HEK293 (cell line): Measurements from ENCODE around the gene LUC7L.
A peak's percentile ranks its signal among the peaks of the same experiment; 100 is the strongest.

Source experiments
- CTCF ChIA-PET: fragments of 350-600 bp; formaldehyde crosslinking; extraction: SDS; loops from one replicate; lab custom pipeline; 2021; ENCODE audit warnings: antibody characterized with exemption; lab: Yijun Ruan, JAX
- POLR2A ChIA-PET: fragments of 300-600 bp; formaldehyde crosslinking; extraction: SDS; loops from one replicate; lab custom pipeline; 2020; ENCODE audit warnings: antibody characterized with exemption, inconsistent platforms; lab: Yijun Ruan, JAX
- H3K27ac ChIP-seq: fragments of 200-500 bp; sonication (Bioruptor generic); 2 replicates; pipeline ENCODE4 v1.5.1; 2014; ENCODE audit warnings: low read depth, low read length, control low read depth, inconsistent platforms; ENCODE audit errors: extremely low read depth
- H3K36me3 ChIP-seq, 2 experiments: fragments of 200-500 bp in 1 of 2; sonication (Bioruptor generic) in 1 of 2; 1 replicate in 1 of 2; 2 replicates in 1 of 2; pipeline ENCODE4 v1.5.1; 2014 to 2017; ENCODE audit warnings: inconsistent platforms in 2 of 2, low read length in 2 of 2; ENCODE audit not compliant: control insufficient read depth in 2 of 2, insufficient read depth in 1 of 2
- H3K4me1 ChIP-seq: fragments of 200-500 bp; sonication (Bioruptor generic); 2 replicates; pipeline ENCODE4 v1.5.1; 2014; ENCODE audit warnings: mild to moderate bottlenecking, low read length, inconsistent platforms; ENCODE audit not compliant: control insufficient read depth, insufficient read depth
- H3K4me3 ChIP-seq: 2 replicates; pipeline ENCODE4 v1.5.1; 2011; ENCODE audit warnings: low read depth, mild to moderate bottlenecking, control low read depth, low read length, moderate library complexity
- H3K9me3 ChIP-seq: fragments of 200-500 bp; sonication (Bioruptor generic); 2 replicates; pipeline ENCODE4 v1.5.1; 2014; ENCODE audit warnings: low read depth, low read length, inconsistent platforms; ENCODE audit not compliant: control insufficient read depth, insufficient read depth
- GLIS1 ChIP-seq: fragments of 450-650 bp; formaldehyde crosslinking; IDR thresholded peaks from 2 replicates; pipeline ENCODE4 v1.5.1; 2016; ENCODE audit warnings: missing biosample characterization, missing genetic modification characterization
- HOXC10 ChIP-seq: sonication (generic); formaldehyde crosslinking; IDR thresholded peaks from 2 replicates; pipeline ENCODE4 v1.8.1; 2023; ENCODE audit warnings: mild to moderate bottlenecking, missing genetic modification reagents
- KLF1 ChIP-seq: fragments of 450-650 bp; formaldehyde crosslinking; IDR thresholded peaks from 2 replicates; pipeline ENCODE4 v1.5.1; 2016; ENCODE audit warnings: missing biosample characterization, missing genetic modification characterization
- MEIS1 ChIP-seq: sonication (generic); formaldehyde crosslinking; IDR thresholded peaks from 2 replicates; pipeline ENCODE4 v1.8.1; 2022; ENCODE audit warnings: missing genetic modification reagents, mild to moderate bottlenecking, borderline replicate concordance
- SALL2 ChIP-seq: fragments of 450-650 bp; formaldehyde crosslinking; IDR thresholded peaks from 2 replicates; pipeline ENCODE4 v1.5.0; 2017; ENCODE audit warnings: missing biosample characterization, mild to moderate bottlenecking, missing genetic modification characterization, borderline replicate concordance
- SETDB1 ChIP-seq: IDR thresholded peaks from one replicate; pipeline ENCODE4 v1.6.1; 2017; ENCODE audit warnings: mild to moderate bottlenecking, low read length, moderate library complexity, mixed read lengths; ENCODE audit not compliant: insufficient read length
- ZBTB1 ChIP-seq: fragments of 450-650 bp; formaldehyde crosslinking; IDR thresholded peaks from 2 replicates; pipeline ENCODE4 v1.5.1; 2016; ENCODE audit warnings: missing biosample characterization, missing genetic modification characterization
- ZBTB20 ChIP-seq: fragments of 450-650 bp; formaldehyde crosslinking; IDR thresholded peaks from 2 replicates; pipeline ENCODE4 v1.5.1; 2016; ENCODE audit warnings: missing biosample characterization, missing genetic modification characterization
- ZNF132 ChIP-seq: fragments of 450-650 bp; formaldehyde crosslinking; IDR thresholded peaks from 2 replicates; pipeline ENCODE4 v1.5.1; 2017; ENCODE audit warnings: missing biosample characterization, missing genetic modification characterization, borderline replicate concordance
- ZNF146 ChIP-seq: fragments of 450-650 bp; formaldehyde crosslinking; IDR thresholded peaks from 2 replicates; pipeline ENCODE4 v1.5.1; 2016; ENCODE audit warnings: missing biosample characterization, missing genetic modification characterization
- ZNF23 ChIP-seq: fragments of 450-650 bp; formaldehyde crosslinking; IDR thresholded peaks from 2 replicates; pipeline ENCODE4 v1.5.1; 2016; ENCODE audit warnings: missing biosample characterization, missing genetic modification characterization, borderline replicate concordance
- ZNF324 ChIP-seq: fragments of 450-650 bp; formaldehyde crosslinking; IDR thresholded peaks from 2 replicates; pipeline ENCODE4 v1.5.1; 2016; ENCODE audit warnings: missing biosample characterization, missing genetic modification characterization
- ZNF394 ChIP-seq: fragments of 450-650 bp; formaldehyde crosslinking; IDR thresholded peaks from 2 replicates; pipeline ENCODE4 v1.5.1; 2016; ENCODE audit warnings: missing biosample characterization, missing genetic modification characterization, mild to moderate bottlenecking, moderate library complexity, borderline replicate concordance
- ZNF501 ChIP-seq: fragments of 450-650 bp; formaldehyde crosslinking; IDR thresholded peaks from 2 replicates; pipeline ENCODE4 v1.5.1; 2016; ENCODE audit warnings: missing biosample characterization, missing genetic modification characterization
- ZNF529 ChIP-seq: fragments of 450-650 bp; formaldehyde crosslinking; IDR thresholded peaks from 2 replicates; pipeline ENCODE4 v1.5.1; 2017; ENCODE audit warnings: missing genetic modification characterization, missing biosample characterization; ENCODE audit not compliant: insufficient replicate concordance
- ZNF549 ChIP-seq: fragments of 450-650 bp; IDR thresholded peaks from 2 replicates; pipeline ENCODE4 v1.5.1; 2018; ENCODE audit warnings: missing biosample characterization, missing genetic modification characterization, mild to moderate bottlenecking, inconsistent platforms, moderate library complexity
- ZNF561 ChIP-seq: fragments of 450-650 bp; IDR thresholded peaks from 2 replicates; pipeline ENCODE4 v1.5.1; 2018; ENCODE audit warnings: missing biosample characterization, missing genetic modification characterization, borderline replicate concordance
- ZNF600 ChIP-seq: fragments of 450-650 bp; formaldehyde crosslinking; IDR thresholded peaks from 2 replicates; pipeline ENCODE4 v1.5.1; 2016; ENCODE audit warnings: missing biosample characterization, missing genetic modification characterization
- ZNF610 ChIP-seq: fragments of 450-650 bp; formaldehyde crosslinking; IDR thresholded peaks from 2 replicates; pipeline ENCODE4 v1.5.1; 2016; ENCODE audit warnings: missing biosample characterization, missing genetic modification characterization, borderline replicate concordance
- ZNF658 ChIP-seq: fragments of 450-650 bp; formaldehyde crosslinking; IDR thresholded peaks from 2 replicates; pipeline ENCODE4; 2016; ENCODE audit warnings: missing biosample characterization, missing genetic modification characterization
- ZNF777 ChIP-seq: fragments of 450-650 bp; formaldehyde crosslinking; IDR thresholded peaks from 2 replicates; pipeline ENCODE4 v1.5.1; 2017; ENCODE audit warnings: missing biosample characterization, missing genetic modification characterization, borderline replicate concordance
- TF ChIP-seq, protein P1 (sequence below): fragments of 450-650 bp; formaldehyde crosslinking; IDR thresholded peaks from 2 replicates; pipeline ENCODE4 v1.5.1; 2016; ENCODE audit warnings: missing biosample characterization, missing genetic modification characterization

Gene LUC7L

GRCh38 chr16:169014-169413, 60.2 kb downstream of the LUC7L start:
- H3K27ac ChIP-seq = no peak overlapping the region
- H3K36me3 ChIP-seq = no peaks in the 10 kb centered on the region
- TF ChIP-seq MEIS1 (CRISPR knock-in tag) = no peak
- TF ChIP-seq GLIS1 (tag by site-specific recombination) = peak; percentile 43
- TF ChIP-seq, all 188 proteins: peak for 1
- no peak overlapping the region for H3K4me3 ChIP-seq
- H3K4me1 ChIP-seq = no peaks in the 10 kb centered on the region
- H3K9me3 ChIP-seq = no peaks in the 10 kb centered on the region
- CTCF ChIA-PET = no interaction called here
- POLR2A ChIA-PET = interaction anchor here (0.6 kb wide), 1 partner anchor 14 kb away, joined by 5 read pairs; no protein-coding TSS in a partner anchor

- Histone ChIP-seq H3K36me3 (no peaks in the 10 kb centered on the region), H3K27ac (no peak overlapping the region), H3K4me1 (no peaks in the 10 kb centered on the region), H3K9me3 (no peaks in the 10 kb centered on the region), H3K4me3 (no peak overlapping the region)
- TF ChIP-seq ZNF324 (tag by site-specific recombination) = no peak
- TF ChIP-seq, protein P1, sequence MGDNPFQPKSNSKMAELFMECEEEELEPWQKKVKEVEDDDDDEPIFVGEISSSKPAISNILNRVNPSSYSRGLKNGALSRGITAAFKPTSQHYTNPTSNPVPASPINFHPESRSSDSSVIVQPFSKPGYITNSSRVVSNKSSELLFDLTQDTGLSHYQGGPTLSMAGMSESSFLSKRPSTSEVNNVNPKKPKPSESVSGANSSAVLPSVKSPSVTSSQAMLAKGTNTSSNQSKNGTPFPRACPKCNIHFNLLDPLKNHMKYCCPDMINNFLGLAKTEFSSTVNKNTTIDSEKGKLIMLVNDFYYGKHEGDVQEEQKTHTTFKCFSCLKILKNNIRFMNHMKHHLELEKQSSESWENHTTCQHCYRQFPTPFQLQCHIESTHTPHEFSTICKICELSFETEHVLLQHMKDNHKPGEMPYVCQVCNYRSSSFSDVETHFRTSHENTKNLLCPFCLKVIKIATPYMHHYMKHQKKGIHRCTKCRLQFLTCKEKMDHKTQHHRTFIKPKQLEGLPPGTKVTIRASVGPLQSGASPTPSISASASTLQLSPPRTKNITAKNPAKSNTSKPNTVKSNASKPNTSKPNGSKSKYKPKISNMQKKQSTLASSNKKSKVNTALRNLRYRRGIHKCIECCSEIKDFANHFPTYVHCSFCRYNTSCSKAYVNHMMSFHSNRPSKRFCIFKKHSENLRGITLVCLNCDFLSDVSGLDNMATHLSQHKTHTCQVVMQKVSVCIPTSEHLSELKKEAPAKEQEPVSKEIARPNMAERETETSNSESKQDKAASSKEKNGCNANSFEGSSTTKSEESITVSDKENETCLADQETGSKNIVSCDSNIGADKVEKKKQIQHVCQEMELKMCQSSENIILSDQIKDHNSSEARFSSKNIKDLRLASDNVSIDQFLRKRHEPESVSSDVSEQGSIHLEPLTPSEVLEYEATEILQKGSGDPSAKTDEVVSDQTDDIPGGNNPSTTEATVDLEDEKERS = no peak
- no peak for TF ChIP-seq ZNF23 (tag by site-specific recombination)
- TF ChIP-seq ZBTB20 (tag by site-specific recombination) = no peak
- no peak for TF ChIP-seq ZNF549
- TF ChIP-seq ZNF777 = no peak
- TF ChIP-seq SALL2 = no peak
- no peak for TF ChIP-seq ZNF501 (tag by site-specific recombination)
- ChIA-PET CTCF (no interaction called here), POLR2A (no interaction called here)
Observed at GRCh38 chr16:168424-168823, 60.8 kb downstream of the LUC7L start.

GRCh38 chr16:167122-167690, 62.0 kb downstream of the LUC7L start:
- Histone ChIP-seq H3K9me3 (no peaks in the 10 kb centered on the region), H3K4me1 (no peaks in the 10 kb centered on the region), H3K27ac (no peak overlapping the region), H3K4me3 (no peak overlapping the region), H3K36me3 (no peaks in the 10 kb centered on the region)
- CTCF ChIA-PET = no interaction called here
- POLR2A ChIA-PET = no interaction called here
- TF ChIP-seq ZNF610 (tag by site-specific recombination) (no peak), ZBTB1 (tag by site-specific recombination) (no peak), ZNF529 (no peak), ZNF501 (tag by site-specific recombination) (no peak), ZNF658 (tag by site-specific recombination) (no peak), SETDB1 (no peak), ZNF561 (tag by site-specific recombination) (no peak), ZNF146 (tag by site-specific recombination) (no peak), HOXC10 (CRISPR knock-in tag) (no peak), ZNF132 (tag by site-specific recombination) (no peak), ZNF23 (tag by site-specific recombination) (no peak), ZNF600 (tag by site-specific recombination) (no peak), ZNF394 (tag by site-specific recombination) (no peak), KLF1 (no peak)
- TF ChIP-seq, all 188 proteins: peak for 0
